Transverse colon (tissue), 4 donors: ENCODE data around the gene YTHDF2. TPM values are rescaled to one million over a fixed set of nuclear protein-coding genes. Genes with fewer than 3 reads are reported as not detected.
"Not testable (repeated sequence)": the region's sequence is repeated elsewhere in the genome, so short reads cannot be mapped to it uniquely, and the experiment has no call there.

ENCODE experiments used
- DNase-seq: peaks from one replicate; pipeline ENCODE4 v3.0.0-alpha.2; 2019
- H3K27ac ChIP-seq, 4 donors: fragments of 200-600 bp; sonication (generic); 2 replicates each; pipeline ENCODE4 v1.5.1; 2016 to 2018; ENCODE audit warnings: inconsistent platforms in 4 of 4
- H3K27me3 ChIP-seq: fragments of 200-600 bp; sonication (generic); 2 replicates; pipeline ENCODE4 v1.5.1; 2017; ENCODE audit warnings: inconsistent platforms
- H3K36me3 ChIP-seq, 4 donors: fragments of 200-600 bp; sonication (generic); 2 replicates each; pipeline ENCODE4 v1.5.1; 2017 to 2019; ENCODE audit warnings: inconsistent platforms in 4 of 4
- H3K4me1 ChIP-seq, 4 donors: fragments of 200-600 bp; sonication (generic); 2 replicates each; pipeline ENCODE4 v1.5.1; 2017 to 2020; ENCODE audit warnings: inconsistent platforms in 4 of 4
- H3K4me3 ChIP-seq, 4 donors: fragments of 200-600 bp; sonication (generic); 1 replicate in 1 of 4; 2 replicates in 3 of 4; pipeline versions ENCODE4 v1.5.1 to v1.6.1; 2017 to 2019; ENCODE audit warnings: inconsistent platforms in 4 of 4
- H3K9me3 ChIP-seq, 2 donors: fragments of 200-600 bp; sonication (generic); 2 replicates each; pipeline ENCODE4 v1.5.1; 2017 to 2019; ENCODE audit warnings: inconsistent platforms in 2 of 2
- CTCF ChIP-seq, 5 experiments: fragments of 200-600 bp in 3 of 5; fragments of 450-650 bp in 2 of 5; sonication (generic) in 3 of 5; IDR thresholded peaks; 1 replicate in 2 of 5; 2 replicates in 3 of 5; pipeline ENCODE4 v1.5.1; 2016 to 2017; ENCODE audit warnings: antibody characterized with exemption in 5 of 5, inconsistent platforms in 3 of 5, mild to moderate bottlenecking in 2 of 5, moderate library complexity in 1 of 5
- EP300 ChIP-seq: sonication (generic); formaldehyde crosslinking; IDR thresholded peaks from one replicate; pipeline ENCODE4 v1.6.1; 2017; ENCODE audit warnings: antibody characterized with exemption, low read depth
- POLR2A ChIP-seq: fragments of 450-650 bp; IDR thresholded peaks from one replicate; pipeline ENCODE4 v1.6.1; 2016; ENCODE audit warnings: antibody characterized with exemption, mild to moderate bottlenecking, moderate library complexity
- POLR2AphosphoS5 ChIP-seq, 3 donors: sonication (generic); formaldehyde crosslinking; IDR thresholded peaks; one replicate each; pipeline ENCODE4 v1.6.1; 2016; ENCODE audit warnings: antibody characterized with exemption in 3 of 3
- whole genome bisulfite sequencing, 2 donors: methylation state at CpG; one replicate each; pipeline ENCODE4 v1.1.5; 2018; ENCODE audit warnings: low coverage in 1 of 2; 5-methylcytosine and 5-hydroxymethylcytosine counted together
- in situ Hi-C, 4 donors: fragments of 200-750 bp; cut with MboI; loops; one replicate each; pipeline versions ENCODE4 v1.15.0 to v1.15.1; 2017; ENCODE audit warnings: low sequenced_read_pairs in 3 of 4, low pct_ligation_motif_present in 1 of 4, low pct_unique_long_range_greater_than_20kb in 1 of 4
- intact Hi-C: fragments of 100-400 bp; cut with DNase I; formaldehyde crosslinking; loops from one replicate; pipeline ENCODE4 v1.15.1; 2023; ENCODE audit warnings: low total_unique reads
- total RNA-seq, 4 donors: library from RNA; depleted of rRNA; stranded (reverse); fragments of >200 nt; gene quantifications; one replicate each; pipeline ENCODE4 v1.1.0, GENCODE V29; 2016

The YTHDF2 gene
- total RNA-seq, 4 donors from 2014 or later = 33.2 to 56.1 (median 45.8) TPM

DNA sequence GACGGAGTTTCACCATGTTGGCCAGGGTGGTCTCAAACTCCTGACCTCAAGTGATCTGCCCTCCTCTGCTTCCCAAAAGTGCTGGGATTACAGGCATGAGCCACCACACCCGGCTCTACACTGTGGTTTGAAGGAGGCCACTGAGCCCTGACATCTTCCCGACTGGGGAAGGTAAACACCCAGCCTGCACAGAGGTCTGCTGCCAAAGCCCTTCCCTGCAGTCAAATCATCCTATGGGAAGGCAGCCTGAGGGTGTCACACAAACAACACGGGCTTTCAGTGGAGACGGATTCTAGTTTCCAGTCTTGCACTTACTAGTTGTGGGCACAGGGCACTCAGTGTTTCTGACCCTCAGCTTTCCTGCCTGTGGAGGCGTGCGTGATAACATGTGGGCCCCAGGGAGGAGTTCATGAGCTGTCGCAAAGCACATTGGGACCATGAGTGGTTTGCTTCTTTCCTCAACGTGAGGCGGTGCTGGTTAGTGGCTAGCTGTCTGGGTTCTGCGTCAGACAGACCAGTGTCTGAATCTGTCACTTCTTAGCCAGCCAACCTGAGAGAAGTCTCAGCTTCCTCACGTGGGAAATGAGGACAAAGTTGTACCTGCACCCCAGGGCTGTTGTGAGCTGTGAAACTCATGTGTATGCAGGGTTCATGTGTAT lies 53.8 kb downstream of the YTHDF2 start:
- Histone ChIP-seq H3K4me3 (no peak overlapping the region), H3K4me1 (peaks cover 0 to under 1% (median 0%) of the 10 kb centered on the region in 4 donors), H3K9me3 (no peaks in the 10 kb centered on the region), H3K27ac (no peak overlapping the region), H3K36me3 (no peaks in the 10 kb centered on the region), H3K27me3 (no peaks in the 10 kb centered on the region)
- in situ Hi-C loops = loop anchor here in 3 of 4 donors (10.0 to 25.0 kb wide), 3 partner anchors 247 to 422 kb away; no protein-coding TSS in a partner anchor
- no peak for TF ChIP-seq CTCF (IDR thresholded peaks at IDR 0.05)
- no peak for TF ChIP-seq EP300
- TF ChIP-seq POLR2A = no peak
- no peak for TF ChIP-seq POLR2AphosphoS5 (IDR thresholded peaks at IDR 0.05)
- intact Hi-C loops = no loop called here
- WGBS, 2 donors = 72% methylated on average over 12 of the region's 12 CpGs; no CpG with 5 or more reads in 1 of the 2 donors
- DNase-seq = no peak

DNA sequence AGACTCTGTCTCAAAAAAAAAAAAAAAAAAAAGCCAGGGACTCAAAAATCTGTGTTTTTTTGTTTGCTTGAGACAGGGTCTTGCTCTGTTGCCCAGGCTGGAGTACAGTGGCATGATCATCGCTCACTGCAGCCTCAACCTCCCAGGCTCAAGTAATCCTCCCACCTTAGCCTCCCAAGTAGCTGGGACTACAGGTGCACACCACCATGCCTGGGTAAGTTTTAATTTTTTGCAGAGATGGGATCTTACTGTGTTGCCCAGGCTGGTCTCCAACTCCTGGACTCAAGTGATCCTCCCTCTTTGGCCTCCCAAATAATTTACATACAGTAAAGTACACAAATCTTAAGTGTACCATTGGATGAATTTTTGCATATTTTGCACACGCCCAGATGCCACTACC lies 55.2 kb downstream of the YTHDF2 start:
- H3K4me3 ChIP-seq, H3K4me1 ChIP-seq, H3K27ac ChIP-seq, intact Hi-C loops, H3K27me3 ChIP-seq, H3K9me3 ChIP-seq, H3K36me3 ChIP-seq, DNase-seq: not testable (repeated sequence)
- in situ Hi-C loops = loop anchor here in 3 of 4 donors (10.0 to 25.0 kb wide), 3 partner anchors 245 to 420 kb away; no protein-coding TSS in a partner anchor
- WGBS, 2 donors = 92 to 96% methylated on average over 2 of the region's 2 CpGs

DNA sequence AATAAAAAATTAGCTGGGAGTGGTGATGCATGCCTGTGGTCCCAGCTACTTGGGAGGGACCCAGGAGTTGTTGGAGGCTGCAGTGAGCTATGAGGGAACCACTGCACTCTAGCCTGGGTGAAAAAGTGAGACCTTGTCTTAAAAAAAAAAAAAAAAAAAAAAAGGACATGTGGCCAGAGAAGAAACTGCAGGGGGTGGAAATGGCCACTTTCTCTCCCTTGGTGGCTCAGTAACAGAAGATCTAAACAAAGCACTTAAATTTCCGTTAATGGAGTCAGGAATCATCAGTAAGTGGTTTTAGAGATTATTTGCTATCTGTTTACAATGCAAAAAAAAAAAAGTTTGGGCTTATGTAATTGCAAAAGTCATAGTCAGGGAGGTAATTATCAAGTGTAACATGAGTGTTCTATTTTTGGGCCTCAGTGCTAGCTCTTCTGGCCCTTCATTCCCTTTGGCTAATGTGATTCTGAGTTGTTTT lies 55.9 kb downstream of the YTHDF2 start:
- in situ Hi-C loops = loop anchor here in 3 of 4 donors (10.0 to 25.0 kb wide), 3 partner anchors 245 to 420 kb away; no protein-coding TSS in a partner anchor

GRCh38 chr1:28794582-28794981 lies 57.8 kb downstream of the YTHDF2 start:
- H3K4me1 ChIP-seq, DNase-seq, H3K27me3 ChIP-seq, intact Hi-C loops, H3K27ac ChIP-seq, H3K36me3 ChIP-seq, H3K9me3 ChIP-seq, H3K4me3 ChIP-seq: not testable (repeated sequence)
- in situ Hi-C loops = loop anchor here in 3 of 4 donors (10.0 to 25.0 kb wide), 3 partner anchors 243 to 418 kb away; no protein-coding TSS in a partner anchor
- WGBS, 2 donors = 91% methylated on average over 5 of the region's 5 CpGs

More for the DNA sequence above, 55.9 kb downstream of the YTHDF2 start:
- intact Hi-C loops = no loop called here
- Histone ChIP-seq H3K27ac (no peak overlapping the region), H3K36me3 (no peaks in the 10 kb centered on the region), H3K9me3 (no peaks in the 10 kb centered on the region), H3K4me3 (no peak overlapping the region), H3K4me1 (no peaks in the 10 kb centered on the region), H3K27me3 (no peaks in the 10 kb centered on the region)
- no peak for TF ChIP-seq POLR2A
- TF ChIP-seq CTCF (IDR thresholded peaks at IDR 0.05) = peak in 1 of 5 experiments; percentile 9
- DNase-seq = no peak
- 61 to 92% methylated on average over 1 of the region's 1 CpG for WGBS, 2 donors

GRCh38 chr1:28796352-28797211 lies 59.8 kb downstream of the YTHDF2 start:
- no peak for DNase-seq
- no peak overlapping the region for H3K4me3 ChIP-seq
- H3K9me3 ChIP-seq = no peaks in the 10 kb centered on the region
- H3K27me3 ChIP-seq = no peaks in the 10 kb centered on the region
- no peaks in the 10 kb centered on the region for H3K36me3 ChIP-seq
- H3K27ac ChIP-seq = no peak overlapping the region
- TF ChIP-seq CTCF (IDR thresholded peaks at IDR 0.05) (no peak), POLR2A (no peak), EP300 (no peak), POLR2AphosphoS5 (IDR thresholded peaks at IDR 0.05) (no peak)
- WGBS, 2 donors = 46 to 60% methylated on average over 10 to 18 of the region's 18 CpGs
- in situ Hi-C loops (loop anchor here in 3 of 4 donors (10.0 to 25.0 kb wide), 3 partner anchors 241 to 416 kb away; no protein-coding TSS in a partner anchor), intact Hi-C loops (no loop called here)
- H3K4me1 ChIP-seq = no peaks in the 10 kb centered on the region
